ENCODE measurements around the gene VIT. TPM values are rescaled to one million over a fixed set of nuclear protein-coding genes. Genes with fewer than 3 reads are reported as not detected.

The VIT gene
- polyA plus RNA-seq, 3 donors, result not detected

DNA sequence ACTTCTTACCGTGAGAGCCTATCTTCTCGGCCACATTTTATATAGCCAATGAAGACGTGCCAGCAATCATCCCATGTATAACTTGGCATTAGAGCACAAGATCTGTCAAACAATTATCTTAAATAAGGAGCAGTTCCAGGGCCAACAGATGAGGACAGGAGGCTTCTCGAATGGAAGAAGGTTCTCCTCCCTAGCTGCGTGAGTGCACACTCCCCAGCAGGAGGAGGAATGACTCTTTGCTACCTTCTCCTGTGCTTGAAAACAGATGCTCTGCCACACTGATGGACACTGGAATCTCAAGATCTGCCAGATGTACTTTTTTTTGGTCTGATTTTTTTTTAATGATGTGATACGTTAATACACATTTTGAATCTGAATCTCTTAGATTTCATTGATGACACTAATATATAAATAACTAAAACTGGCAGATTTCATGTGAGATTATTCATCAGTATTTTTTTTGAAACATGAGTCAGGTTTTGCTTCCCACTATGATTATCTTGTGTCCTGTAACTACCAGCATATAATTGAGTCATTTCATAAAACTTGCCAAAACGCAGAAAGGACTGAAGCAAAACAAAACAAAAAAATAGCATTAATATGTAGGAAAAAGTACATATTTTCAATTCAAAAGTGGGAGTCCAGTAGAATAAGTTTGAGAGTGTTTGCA lies 626 bp upstream of the VIT start:
- Mint-ChIP-seq H3K4me1 (peaks cover 30% of the 10 kb centered on the region), H3K36me3 (no peaks in the 10 kb centered on the region), H3K27me3 (ENCODE audit: low read depth in 3 of 3) (peaks cover 0 to 7% (median 0%) of the 10 kb centered on the region in 3 donors), H3K27ac (no peak overlapping the region), H3K4me3 (no peak overlapping the region), H3K9me3 (peaks cover 0 to 4% (median 0%) of the 10 kb centered on the region in 7 donors)
- Histone ChIP-seq H2AFZ (ENCODE audit: insufficient read depth, low read depth, low read length, poor library complexity, severe bottlenecking) (no peak overlapping the region), H3K27me3 (ENCODE audit: control insufficient read depth in 2 of 2, insufficient read depth in 2 of 2, low read length in 2 of 2) (no peaks in the 10 kb centered on the region), H3K36me3 (replicated peaks in 1 of 2; ENCODE audit: control insufficient read depth in 1 of 2, insufficient read depth in 2 of 2, low read length in 2 of 2) (no peaks in the 10 kb centered on the region), H3K4me3 (replicated peaks in 1 of 3; ENCODE audit: low read depth in 2 of 3, low read length in 3 of 3) (no peak overlapping the region), H3K27ac (ENCODE audit: low read depth in 1 of 2, low read length in 2 of 2) (no peak overlapping the region), H3K4me2 (replicated peaks; ENCODE audit: extremely low read depth, low read length, poor library complexity, severe bottlenecking) (no peak overlapping the region), H3K9me3 (replicated peaks in 1 of 2; ENCODE audit: control insufficient read depth in 1 of 2, insufficient read depth in 1 of 2, low read length in 2 of 2) (no peaks in the 10 kb centered on the region), H3K79me2 (ENCODE audit: insufficient read depth, low read length) (no peaks in the 10 kb centered on the region), H4K20me1 (ENCODE audit: insufficient read depth, low read length) (no peaks in the 10 kb centered on the region), H3K4me1 (ENCODE audit: control insufficient read depth in 1 of 2, insufficient read depth in 2 of 2, low read length in 2 of 2) (peaks cover 20 to 28% of the 10 kb centered on the region in 2 donors), H3K9ac (ENCODE audit: insufficient read depth, low read length, poor library complexity, severe bottlenecking) (no peak overlapping the region)
- intact Hi-C loops (cut with micrococcal nuclease), result no loop called here
- TF ChIP-seq, protein P1, sequence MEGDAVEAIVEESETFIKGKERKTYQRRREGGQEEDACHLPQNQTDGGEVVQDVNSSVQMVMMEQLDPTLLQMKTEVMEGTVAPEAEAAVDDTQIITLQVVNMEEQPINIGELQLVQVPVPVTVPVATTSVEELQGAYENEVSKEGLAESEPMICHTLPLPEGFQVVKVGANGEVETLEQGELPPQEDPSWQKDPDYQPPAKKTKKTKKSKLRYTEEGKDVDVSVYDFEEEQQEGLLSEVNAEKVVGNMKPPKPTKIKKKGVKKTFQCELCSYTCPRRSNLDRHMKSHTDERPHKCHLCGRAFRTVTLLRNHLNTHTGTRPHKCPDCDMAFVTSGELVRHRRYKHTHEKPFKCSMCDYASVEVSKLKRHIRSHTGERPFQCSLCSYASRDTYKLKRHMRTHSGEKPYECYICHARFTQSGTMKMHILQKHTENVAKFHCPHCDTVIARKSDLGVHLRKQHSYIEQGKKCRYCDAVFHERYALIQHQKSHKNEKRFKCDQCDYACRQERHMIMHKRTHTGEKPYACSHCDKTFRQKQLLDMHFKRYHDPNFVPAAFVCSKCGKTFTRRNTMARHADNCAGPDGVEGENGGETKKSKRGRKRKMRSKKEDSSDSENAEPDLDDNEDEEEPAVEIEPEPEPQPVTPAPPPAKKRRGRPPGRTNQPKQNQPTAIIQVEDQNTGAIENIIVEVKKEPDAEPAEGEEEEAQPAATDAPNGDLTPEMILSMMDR (IDR thresholded peaks at IDR 0.05), result no peak
- no peak for DNase-seq
- 100% methylated on average over 3 of the region's 7 CpGs for WGBS (ENCODE audit: insufficient coverage)

DNA sequence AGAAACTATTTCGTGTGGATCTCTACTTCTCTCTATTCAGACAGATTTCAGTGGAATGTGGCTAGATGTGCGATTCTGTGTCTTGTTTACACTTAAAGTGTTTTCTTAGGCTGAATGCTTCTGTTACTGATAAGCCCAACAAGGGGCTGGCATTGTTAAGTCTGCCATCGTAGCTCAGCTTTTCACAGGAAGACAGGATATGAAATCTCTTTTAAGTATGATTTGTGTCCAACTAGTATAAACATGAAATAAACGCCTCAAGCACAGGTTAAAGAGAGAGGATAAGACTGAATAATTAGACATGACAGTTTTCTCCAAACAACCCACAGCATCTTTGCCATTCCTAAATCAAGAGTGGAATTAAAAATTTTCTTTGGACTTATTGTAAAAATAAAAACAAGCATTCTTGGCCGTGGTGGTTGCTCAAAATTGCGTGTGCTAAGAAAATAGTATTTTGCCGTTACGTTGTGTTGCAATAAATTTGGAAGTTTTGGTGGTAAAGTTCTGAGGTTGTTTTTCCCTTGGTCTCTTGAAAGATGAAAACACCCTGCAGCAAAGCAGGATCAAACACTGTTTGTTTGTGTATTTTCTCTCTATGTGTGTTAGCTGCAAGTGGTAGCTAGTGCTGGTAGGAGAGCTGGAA lies 1.0 kb downstream of the VIT start:
- TF ChIP-seq, protein P1 (IDR thresholded peaks at IDR 0.05), result no peak
- no peak overlapping the region for H3K4me2 ChIP-seq (replicated peaks; ENCODE audit: extremely low read depth, low read length, poor library complexity, severe bottlenecking)
- Mint-ChIP-seq H3K36me3 (no peaks in the 10 kb centered on the region), H3K27me3 (ENCODE audit: low read depth in 3 of 3) (peaks cover 0 to 7% (median 0%) of the 10 kb centered on the region in 3 donors), H3K27ac (no peak overlapping the region), H3K4me1 (peaks cover 30% of the 10 kb centered on the region), H3K9me3 (peaks cover 0 to 4% (median 0%) of the 10 kb centered on the region in 7 donors), H3K4me3 (no peak overlapping the region)
- H3K9ac ChIP-seq (ENCODE audit: insufficient read depth, low read length, poor library complexity, severe bottlenecking), result no peak overlapping the region
- intact Hi-C loops (cut with micrococcal nuclease), result no loop called here
- no peaks in the 10 kb centered on the region for H4K20me1 ChIP-seq (ENCODE audit: insufficient read depth, low read length)
- H3K9me3 ChIP-seq (replicated peaks in 1 of 2; ENCODE audit: control insufficient read depth in 1 of 2, insufficient read depth in 1 of 2, low read length in 2 of 2), result no peaks in the 10 kb centered on the region
- H3K27ac ChIP-seq (ENCODE audit: low read depth in 1 of 2, low read length in 2 of 2), result no peak overlapping the region
- WGBS (ENCODE audit: insufficient coverage), result 8% methylated on average over 5 of the region's 8 CpGs
- no peak for DNase-seq
- H2AFZ ChIP-seq (ENCODE audit: insufficient read depth, low read depth, low read length, poor library complexity, severe bottlenecking), result peak overlapping the region; percentile 26
- no peak overlapping the region for H3K4me3 ChIP-seq (replicated peaks in 1 of 3; ENCODE audit: low read depth in 2 of 3, low read length in 3 of 3)
- no peaks in the 10 kb centered on the region for H3K36me3 ChIP-seq (replicated peaks in 1 of 2; ENCODE audit: control insufficient read depth in 1 of 2, insufficient read depth in 2 of 2, low read length in 2 of 2)
- H3K4me1 ChIP-seq (ENCODE audit: control insufficient read depth in 1 of 2, insufficient read depth in 2 of 2, low read length in 2 of 2), result peaks cover 20 to 28% of the 10 kb centered on the region in 2 donors
- H3K79me2 ChIP-seq (ENCODE audit: insufficient read depth, low read length), result no peaks in the 10 kb centered on the region
- no peaks in the 10 kb centered on the region for H3K27me3 ChIP-seq (ENCODE audit: control insufficient read depth in 2 of 2, insufficient read depth in 2 of 2, low read length in 2 of 2)
